ENCODE results near the gene AP2B1. TPM values are rescaled to one million over a fixed set of nuclear protein-coding genes. Genes with fewer than 3 reads are reported as not detected.

The AP2B1 gene
- total and polyA plus RNA-seq, 10 donors, result 16.7 to 144 (median 90.7) TPM

DNA sequence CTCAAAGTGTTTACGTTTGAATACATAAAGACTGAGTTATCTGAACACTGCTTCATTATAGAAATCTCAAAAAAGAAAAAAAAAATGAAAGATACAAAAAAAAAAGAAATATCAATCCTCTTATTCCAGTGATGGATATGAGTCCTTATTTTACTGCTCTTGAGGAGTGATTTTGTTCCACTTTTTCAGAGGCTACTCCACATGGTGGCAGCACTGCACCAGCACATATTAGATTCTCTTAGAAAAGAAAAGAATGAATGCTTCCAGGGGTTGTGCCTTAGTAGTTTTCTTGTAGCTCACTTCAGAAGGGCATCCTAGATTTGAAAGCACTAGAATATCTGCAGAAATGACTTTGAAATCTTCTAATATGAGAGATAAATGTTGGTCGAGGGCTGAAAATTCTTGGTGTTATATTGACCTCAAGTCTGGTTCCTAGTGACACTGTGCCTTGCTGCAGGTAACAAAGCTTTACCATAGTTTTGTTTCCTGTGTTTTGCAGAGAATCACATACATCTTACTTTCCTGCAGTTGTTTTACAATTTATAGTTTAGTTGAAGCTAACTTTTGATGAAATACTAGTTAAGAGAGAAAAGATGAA, 25.9 kb downstream of the AP2B1 start:
- 79 to 85% (median 82%) methylated on average over 2 of the region's 2 CpGs for WGBS, 5 donors
- intact Hi-C loops (cut with DNase I; ENCODE audit: low total_unique reads), result loop anchor here (2.0 kb wide), 1 partner anchor 134 kb away; no protein-coding TSS in a partner anchor
- Histone ChIP-seq H3K4me1 (peaks cover 0 to 31% (median 5%) of the 10 kb centered on the region in 6 donors), H3K9me3 (no peaks in the 10 kb centered on the region), H3K27me3 (replicated peaks in 1 of 7) (no peaks in the 10 kb centered on the region), H3K36me3 (peaks cover 0 to 90% (median 48%) of the 10 kb centered on the region in 6 donors), H3K4me3 (no peak overlapping the region), H3K27ac (no peak overlapping the region)
- no peak for DNase-seq
- TF ChIP-seq POLR2AphosphoS5 (IDR thresholded peaks at IDR 0.05) (no peak), POLR2A (IDR thresholded peaks at IDR 0.05) (no peak)
- TF ChIP-seq, protein P1, sequence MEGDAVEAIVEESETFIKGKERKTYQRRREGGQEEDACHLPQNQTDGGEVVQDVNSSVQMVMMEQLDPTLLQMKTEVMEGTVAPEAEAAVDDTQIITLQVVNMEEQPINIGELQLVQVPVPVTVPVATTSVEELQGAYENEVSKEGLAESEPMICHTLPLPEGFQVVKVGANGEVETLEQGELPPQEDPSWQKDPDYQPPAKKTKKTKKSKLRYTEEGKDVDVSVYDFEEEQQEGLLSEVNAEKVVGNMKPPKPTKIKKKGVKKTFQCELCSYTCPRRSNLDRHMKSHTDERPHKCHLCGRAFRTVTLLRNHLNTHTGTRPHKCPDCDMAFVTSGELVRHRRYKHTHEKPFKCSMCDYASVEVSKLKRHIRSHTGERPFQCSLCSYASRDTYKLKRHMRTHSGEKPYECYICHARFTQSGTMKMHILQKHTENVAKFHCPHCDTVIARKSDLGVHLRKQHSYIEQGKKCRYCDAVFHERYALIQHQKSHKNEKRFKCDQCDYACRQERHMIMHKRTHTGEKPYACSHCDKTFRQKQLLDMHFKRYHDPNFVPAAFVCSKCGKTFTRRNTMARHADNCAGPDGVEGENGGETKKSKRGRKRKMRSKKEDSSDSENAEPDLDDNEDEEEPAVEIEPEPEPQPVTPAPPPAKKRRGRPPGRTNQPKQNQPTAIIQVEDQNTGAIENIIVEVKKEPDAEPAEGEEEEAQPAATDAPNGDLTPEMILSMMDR (IDR thresholded peaks at IDR 0.05 in 8 of 11, conservative IDR thresholded peaks at IDR 0.05 in 3 of 11), result peak in 9 of 11 experiments; percentile 4 to 60 (median 43)

DNA sequence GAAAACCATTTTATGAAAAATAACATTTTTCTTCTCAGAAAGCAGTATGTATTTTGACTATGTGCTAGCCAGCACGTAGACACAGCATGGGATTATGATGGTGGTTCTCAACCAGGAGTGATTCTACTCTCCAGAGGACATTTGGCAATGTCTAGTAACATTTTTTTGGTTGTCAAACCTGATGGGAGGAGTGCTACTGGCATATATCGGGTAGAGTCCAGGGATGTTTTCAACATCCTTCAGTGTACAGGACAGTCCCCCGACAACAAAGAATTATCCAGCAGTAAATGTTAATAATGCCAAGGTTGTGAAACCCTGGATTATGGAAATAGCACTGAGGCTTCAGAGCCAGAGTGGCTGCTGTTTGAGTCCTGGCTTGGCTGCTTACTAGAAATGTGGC, 27.7 kb downstream of the AP2B1 start:
- Histone ChIP-seq H3K4me3 (no peak overlapping the region), H3K9me3 (no peaks in the 10 kb centered on the region), H3K36me3 (peaks cover 0 to 87% (median 30%) of the 10 kb centered on the region in 6 donors), H3K4me1 (peaks cover 0 to 40% (median 11%) of the 10 kb centered on the region in 6 donors), H3K27ac (no peak overlapping the region), H3K27me3 (replicated peaks in 1 of 7) (no peaks in the 10 kb centered on the region)
- 91 to 95% (median 93%) methylated on average over 3 of the region's 3 CpGs for WGBS, 5 donors
- no peak for TF ChIP-seq POLR2A (IDR thresholded peaks at IDR 0.05)
- TF ChIP-seq, protein P1 (IDR thresholded peaks at IDR 0.05 in 8 of 11, conservative IDR thresholded peaks at IDR 0.05 in 3 of 11), result no peak
- no peak for TF ChIP-seq POLR2AphosphoS5 (IDR thresholded peaks at IDR 0.05)
- no peak for DNase-seq
- intact Hi-C loops (cut with DNase I; ENCODE audit: low total_unique reads), result no loop called here

DNA sequence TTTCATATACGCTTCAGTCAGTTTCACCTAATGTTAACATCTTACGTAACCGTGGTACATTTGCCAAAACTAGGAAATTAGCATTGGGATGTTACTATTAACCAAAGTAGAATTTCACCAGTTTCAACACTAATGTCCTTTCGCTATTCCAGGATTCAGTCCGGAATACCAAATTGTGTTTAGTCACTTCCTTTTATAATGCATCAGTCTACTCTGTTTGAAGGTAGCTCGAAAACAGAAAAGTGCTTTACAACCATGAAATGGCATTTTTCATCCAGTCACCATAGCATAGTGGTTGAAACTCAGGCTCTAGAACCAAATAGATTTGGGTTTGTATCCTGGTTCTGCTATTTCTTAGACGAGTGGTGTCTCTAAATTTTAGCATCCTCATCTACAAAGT, 29.4 kb downstream of the AP2B1 start:
- 59 to 80% (median 70%) methylated on average over 7 of the region's 7 CpGs for WGBS, 5 donors
- H3K9me3 ChIP-seq, result no peaks in the 10 kb centered on the region
- no peak overlapping the region for H3K4me3 ChIP-seq
- no peak overlapping the region for H3K27ac ChIP-seq
- no peak for DNase-seq
- intact Hi-C loops (cut with DNase I; ENCODE audit: low total_unique reads), result no loop called here
- no peaks in the 10 kb centered on the region for H3K27me3 ChIP-seq (replicated peaks in 1 of 7)
- TF ChIP-seq, protein P1 (IDR thresholded peaks at IDR 0.05 in 8 of 11, conservative IDR thresholded peaks at IDR 0.05 in 3 of 11), result no peak
- TF ChIP-seq POLR2AphosphoS5 (IDR thresholded peaks at IDR 0.05) (no peak), POLR2A (IDR thresholded peaks at IDR 0.05) (no peak)
- H3K4me1 ChIP-seq, result peaks cover 0 to 40% (median 11%) of the 10 kb centered on the region in 6 donors
- peaks cover 0 to 87% (median 13%) of the 10 kb centered on the region in 6 donors for H3K36me3 ChIP-seq

DNA sequence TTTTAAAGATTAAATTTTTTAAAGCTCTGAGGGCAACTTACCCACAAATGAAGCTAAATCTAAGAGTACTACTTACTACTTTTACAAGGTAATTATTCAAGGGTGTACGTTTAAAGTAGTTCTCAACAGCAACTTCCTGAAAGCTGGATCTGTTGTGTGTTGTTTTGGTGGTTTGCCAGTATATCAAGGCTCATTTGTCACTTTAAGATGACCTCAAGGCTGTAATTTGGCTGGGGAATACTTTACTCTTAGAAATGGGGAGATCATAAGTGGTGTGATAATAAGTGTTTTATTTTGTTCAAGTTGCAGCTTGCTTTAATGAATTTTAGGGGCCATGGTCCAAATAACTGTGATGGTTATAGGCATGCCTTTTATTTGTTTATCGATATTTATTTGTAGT, 30.4 kb downstream of the AP2B1 start:
- no peak for TF ChIP-seq POLR2AphosphoS5 (IDR thresholded peaks at IDR 0.05)
- no peaks in the 10 kb centered on the region for H3K27me3 ChIP-seq (replicated peaks in 1 of 7)
- peaks cover 0 to 87% (median 7%) of the 10 kb centered on the region in 6 donors for H3K36me3 ChIP-seq
- H3K4me3 ChIP-seq, result no peak overlapping the region
- peaks cover 0 to 40% (median 11%) of the 10 kb centered on the region in 6 donors for H3K4me1 ChIP-seq
- no peak for DNase-seq
- intact Hi-C loops (cut with DNase I; ENCODE audit: low total_unique reads), result no loop called here
- 53 to 70% (median 62%) methylated on average over 2 of the region's 2 CpGs for WGBS, 5 donors
- H3K9me3 ChIP-seq, result no peaks in the 10 kb centered on the region
- no peak overlapping the region for H3K27ac ChIP-seq

All from spleen (tissue), 11 donors.